ENCODE measurements around the gene CDSN.

The CDSN gene

DNA sequence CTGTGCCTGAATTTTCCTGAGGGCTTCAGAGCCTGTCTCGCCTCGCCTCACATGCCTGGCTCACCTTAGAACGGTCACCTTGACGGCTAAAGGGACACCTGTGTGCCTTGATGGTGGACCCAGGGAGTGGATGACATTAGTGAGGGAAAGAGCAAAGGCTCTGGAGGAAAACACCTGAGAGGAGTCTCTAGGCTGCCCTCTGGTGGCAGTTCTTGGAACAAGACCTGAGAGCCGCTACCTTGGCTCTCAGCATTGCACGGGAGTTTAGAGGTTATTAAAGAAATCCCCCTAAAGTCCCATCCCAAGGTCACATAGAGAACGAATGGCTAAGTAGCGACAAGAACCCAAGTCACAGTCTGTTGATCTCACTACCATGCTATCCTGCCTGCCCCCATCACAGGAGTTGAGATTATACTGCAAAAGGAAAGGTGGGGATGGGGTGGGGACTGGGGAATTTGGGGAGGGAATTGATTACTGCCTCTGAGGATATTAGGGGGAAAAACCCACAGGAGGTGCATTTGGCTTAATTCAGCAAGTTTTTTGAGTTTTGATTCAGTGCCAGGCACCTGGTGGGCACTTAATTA, 7.9 kb upstream of the CDSN start:
- H3K36me3 Mint-ChIP-seq (ENCODE audit: low read depth) = no peaks in the 10 kb centered on the region
- H3K4me3 Mint-ChIP-seq = no peak overlapping the region
- peaks cover 11% of the 10 kb centered on the region for H3K27me3 Mint-ChIP-seq (ENCODE audit: low read depth, poor library complexity)
- peaks cover 24% of the 10 kb centered on the region for H3K4me1 Mint-ChIP-seq
- H3K27ac Mint-ChIP-seq = no peak overlapping the region
- DNase-seq = peak; percentile 83
- H3K9me3 Mint-ChIP-seq = no peaks in the 10 kb centered on the region
- TF ChIP-seq, protein P1, sequence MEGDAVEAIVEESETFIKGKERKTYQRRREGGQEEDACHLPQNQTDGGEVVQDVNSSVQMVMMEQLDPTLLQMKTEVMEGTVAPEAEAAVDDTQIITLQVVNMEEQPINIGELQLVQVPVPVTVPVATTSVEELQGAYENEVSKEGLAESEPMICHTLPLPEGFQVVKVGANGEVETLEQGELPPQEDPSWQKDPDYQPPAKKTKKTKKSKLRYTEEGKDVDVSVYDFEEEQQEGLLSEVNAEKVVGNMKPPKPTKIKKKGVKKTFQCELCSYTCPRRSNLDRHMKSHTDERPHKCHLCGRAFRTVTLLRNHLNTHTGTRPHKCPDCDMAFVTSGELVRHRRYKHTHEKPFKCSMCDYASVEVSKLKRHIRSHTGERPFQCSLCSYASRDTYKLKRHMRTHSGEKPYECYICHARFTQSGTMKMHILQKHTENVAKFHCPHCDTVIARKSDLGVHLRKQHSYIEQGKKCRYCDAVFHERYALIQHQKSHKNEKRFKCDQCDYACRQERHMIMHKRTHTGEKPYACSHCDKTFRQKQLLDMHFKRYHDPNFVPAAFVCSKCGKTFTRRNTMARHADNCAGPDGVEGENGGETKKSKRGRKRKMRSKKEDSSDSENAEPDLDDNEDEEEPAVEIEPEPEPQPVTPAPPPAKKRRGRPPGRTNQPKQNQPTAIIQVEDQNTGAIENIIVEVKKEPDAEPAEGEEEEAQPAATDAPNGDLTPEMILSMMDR (IDR thresholded peaks at IDR 0.05) = peak; percentile 87

DNA sequence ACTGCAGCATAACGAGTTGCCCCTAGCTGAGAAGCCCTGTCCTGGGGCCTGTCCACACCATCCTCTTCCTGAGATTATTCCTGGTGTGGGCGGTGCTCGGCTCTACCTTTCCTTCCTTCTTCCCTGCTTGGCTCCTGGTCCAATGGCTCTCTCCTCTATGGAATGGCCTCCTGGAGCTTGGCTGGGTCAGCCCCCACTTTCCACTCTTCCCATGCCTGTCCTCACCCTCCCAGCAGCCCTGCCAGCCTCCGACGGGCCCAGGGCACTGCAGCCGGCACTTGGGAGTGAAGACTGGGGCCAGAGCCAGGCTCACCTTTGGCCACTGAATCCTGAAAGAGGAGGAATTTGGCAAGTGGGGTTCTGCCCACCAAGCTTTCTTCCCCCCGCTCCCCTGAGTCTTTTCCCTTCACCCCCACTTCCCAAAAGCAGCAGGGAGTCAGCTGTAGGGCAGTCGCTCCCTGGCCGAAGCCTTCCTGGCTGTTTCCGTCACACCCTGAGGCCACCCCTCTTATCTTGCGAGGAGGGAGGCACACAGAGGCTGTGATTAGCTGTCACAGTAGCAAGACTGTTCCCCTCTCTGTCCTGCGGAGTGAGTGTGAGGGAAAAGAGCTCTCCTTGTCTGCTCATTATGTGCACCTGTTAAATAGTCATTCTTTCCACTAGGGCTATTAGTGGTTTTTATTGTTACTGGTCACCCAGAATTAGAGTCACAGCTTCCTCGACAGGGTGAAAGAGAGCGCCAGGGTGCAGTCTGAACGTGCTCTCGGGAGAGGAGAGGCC, 6.3 kb upstream of the CDSN start:
- Mint-ChIP-seq H3K27me3 (ENCODE audit: low read depth, poor library complexity) (peaks cover 11% of the 10 kb centered on the region), H3K27ac (no peak overlapping the region), H3K9me3 (no peaks in the 10 kb centered on the region), H3K4me1 (peaks cover 26% of the 10 kb centered on the region), H3K36me3 (ENCODE audit: low read depth) (no peaks in the 10 kb centered on the region), H3K4me3 (no peak overlapping the region)
- TF ChIP-seq, protein P1 (IDR thresholded peaks at IDR 0.05) = no peak
- DNase-seq = no peak

DNA sequence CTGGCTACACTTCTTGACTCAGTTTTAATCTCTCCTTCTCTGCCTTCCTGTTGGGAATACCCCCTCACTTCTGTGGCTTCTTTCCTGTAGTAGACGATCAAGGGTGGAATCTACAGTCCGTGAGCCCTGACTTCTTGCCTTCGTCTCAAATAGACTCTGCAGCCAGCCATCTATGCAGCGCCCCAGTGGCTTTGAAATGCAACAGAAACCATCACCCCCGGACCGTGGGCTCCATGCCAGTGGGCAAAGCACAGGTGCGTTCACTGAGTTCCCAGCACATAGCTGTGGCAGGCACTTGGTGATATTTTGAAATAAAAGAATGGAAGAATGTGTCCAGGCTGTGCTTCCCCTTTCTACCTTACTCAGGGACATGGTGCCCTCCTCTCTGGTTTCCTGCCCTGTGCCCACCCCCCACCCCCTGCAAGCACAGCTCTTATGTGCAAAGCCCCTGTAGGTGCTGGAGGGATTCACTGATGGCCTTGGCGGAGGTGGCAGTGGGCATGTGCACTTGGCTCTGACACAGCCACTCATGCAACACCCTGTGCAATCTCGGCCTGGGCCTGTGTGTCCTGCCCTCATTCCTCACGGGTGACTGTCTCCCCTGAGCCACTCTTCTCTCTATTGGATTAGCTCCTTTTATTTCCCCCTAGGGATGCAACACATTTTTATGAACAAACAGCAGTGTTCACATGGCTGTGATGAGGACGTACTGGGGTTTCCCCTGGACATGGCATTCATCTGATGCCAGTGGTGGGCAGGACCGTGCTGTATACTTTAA, 5.5 kb upstream of the CDSN start:
- H3K27me3 Mint-ChIP-seq (ENCODE audit: low read depth, poor library complexity) = peaks cover 11% of the 10 kb centered on the region
- TF ChIP-seq, protein P1 (IDR thresholded peaks at IDR 0.05) = no peak
- H3K4me1 Mint-ChIP-seq = peaks cover 26% of the 10 kb centered on the region
- H3K36me3 Mint-ChIP-seq (ENCODE audit: low read depth) = no peaks in the 10 kb centered on the region
- no peak overlapping the region for H3K4me3 Mint-ChIP-seq
- H3K9me3 Mint-ChIP-seq = no peaks in the 10 kb centered on the region
- H3K27ac Mint-ChIP-seq = no peak overlapping the region
- no peak for DNase-seq

DNA sequence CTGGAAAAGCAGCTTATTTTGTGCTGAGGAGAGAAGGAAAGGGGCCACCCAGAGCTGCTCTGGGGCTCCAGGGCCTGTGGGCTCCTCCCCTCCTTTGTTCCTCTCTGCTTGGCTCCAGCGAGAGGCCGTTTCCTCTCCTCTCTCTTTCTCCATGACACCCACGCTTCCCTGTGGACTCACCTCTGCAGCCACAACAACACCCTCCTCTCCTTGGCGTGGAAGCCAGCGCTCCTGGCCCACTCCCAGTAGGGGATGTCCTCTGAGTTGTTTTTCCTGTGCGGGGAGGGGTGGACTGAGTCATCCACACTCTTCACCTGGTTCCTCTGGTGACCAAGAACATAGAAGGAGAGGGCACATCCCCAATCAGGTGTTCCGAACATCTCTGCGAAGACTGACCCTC, 4.9 kb upstream of the CDSN start:
- Mint-ChIP-seq H3K27ac (no peak overlapping the region), H3K4me3 (no peak overlapping the region), H3K4me1 (peaks cover 26% of the 10 kb centered on the region), H3K27me3 (ENCODE audit: low read depth, poor library complexity) (peaks cover 11% of the 10 kb centered on the region), H3K9me3 (no peaks in the 10 kb centered on the region), H3K36me3 (ENCODE audit: low read depth) (no peaks in the 10 kb centered on the region)
- TF ChIP-seq, protein P1 (IDR thresholded peaks at IDR 0.05) = no peak
- no peak for DNase-seq

DNA sequence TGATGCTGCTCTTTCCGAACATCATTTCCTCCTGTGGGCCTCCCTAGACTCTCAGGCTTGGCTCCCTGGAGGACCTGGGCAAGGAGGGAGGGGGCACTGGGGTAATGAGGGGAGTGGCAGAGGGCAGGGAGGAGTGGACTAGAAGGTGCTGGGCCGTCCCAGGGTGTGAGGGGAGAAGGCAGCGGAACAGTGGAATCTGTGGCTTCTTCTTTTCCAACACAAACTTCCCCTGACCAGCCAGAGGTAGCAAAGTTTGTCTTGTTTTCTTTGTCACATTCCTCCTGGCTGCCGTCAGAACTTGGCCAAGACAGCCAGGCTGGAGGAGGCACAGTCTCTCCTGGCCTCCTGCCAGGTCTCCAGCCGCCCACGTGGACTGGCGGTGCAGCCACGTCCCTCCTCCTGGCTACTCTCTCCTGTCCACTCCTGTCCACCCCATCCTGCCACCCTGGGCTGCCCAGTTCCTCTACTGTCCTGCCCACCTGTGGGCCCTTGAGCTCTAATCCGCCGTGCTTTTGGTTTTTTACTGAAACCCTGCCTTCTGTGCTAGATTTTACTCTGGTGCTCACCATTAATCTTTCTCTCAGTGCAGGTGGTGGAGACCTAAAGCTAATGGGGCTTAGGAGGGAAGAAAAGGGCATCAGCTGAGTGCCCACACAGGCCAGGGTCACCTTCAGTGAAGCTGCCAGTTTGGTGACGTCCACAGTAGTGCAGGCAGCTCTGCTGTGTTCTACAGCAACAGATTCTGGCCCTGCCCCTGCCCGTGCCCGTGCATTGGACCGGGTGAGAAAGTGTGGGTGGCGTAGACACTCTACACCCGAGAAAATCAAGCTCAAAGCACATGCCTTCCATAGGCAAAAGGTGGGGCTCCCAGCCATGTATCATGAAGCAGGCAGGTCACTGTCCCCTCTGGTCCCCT, 2.8 kb upstream of the CDSN start:
- H3K27ac Mint-ChIP-seq = no peak overlapping the region
- no peak for DNase-seq
- H3K4me1 Mint-ChIP-seq = peaks cover 26% of the 10 kb centered on the region
- TF ChIP-seq, protein P1 (IDR thresholded peaks at IDR 0.05) = no peak
- H3K4me3 Mint-ChIP-seq = no peak overlapping the region
- H3K36me3 Mint-ChIP-seq (ENCODE audit: low read depth) = no peaks in the 10 kb centered on the region
- peaks cover 4% of the 10 kb centered on the region for H3K27me3 Mint-ChIP-seq (ENCODE audit: low read depth, poor library complexity)
- H3K9me3 Mint-ChIP-seq = no peaks in the 10 kb centered on the region
